Activated T-cell treated with anti-CD3 and anti-CD28 coated beads for 24 hours (primary cell): Measurements from ENCODE around the gene SOBP.
"Not testable (repeated sequence)": the region's sequence is repeated elsewhere in the genome, so short reads cannot be mapped to it uniquely, and the experiment has no call there.

Source experiments
- DNase-seq: peaks from one replicate; pipeline ENCODE4 v3.0.0-alpha.2; 2020; ENCODE audit warnings: low read depth

SOBP gene, protein sequence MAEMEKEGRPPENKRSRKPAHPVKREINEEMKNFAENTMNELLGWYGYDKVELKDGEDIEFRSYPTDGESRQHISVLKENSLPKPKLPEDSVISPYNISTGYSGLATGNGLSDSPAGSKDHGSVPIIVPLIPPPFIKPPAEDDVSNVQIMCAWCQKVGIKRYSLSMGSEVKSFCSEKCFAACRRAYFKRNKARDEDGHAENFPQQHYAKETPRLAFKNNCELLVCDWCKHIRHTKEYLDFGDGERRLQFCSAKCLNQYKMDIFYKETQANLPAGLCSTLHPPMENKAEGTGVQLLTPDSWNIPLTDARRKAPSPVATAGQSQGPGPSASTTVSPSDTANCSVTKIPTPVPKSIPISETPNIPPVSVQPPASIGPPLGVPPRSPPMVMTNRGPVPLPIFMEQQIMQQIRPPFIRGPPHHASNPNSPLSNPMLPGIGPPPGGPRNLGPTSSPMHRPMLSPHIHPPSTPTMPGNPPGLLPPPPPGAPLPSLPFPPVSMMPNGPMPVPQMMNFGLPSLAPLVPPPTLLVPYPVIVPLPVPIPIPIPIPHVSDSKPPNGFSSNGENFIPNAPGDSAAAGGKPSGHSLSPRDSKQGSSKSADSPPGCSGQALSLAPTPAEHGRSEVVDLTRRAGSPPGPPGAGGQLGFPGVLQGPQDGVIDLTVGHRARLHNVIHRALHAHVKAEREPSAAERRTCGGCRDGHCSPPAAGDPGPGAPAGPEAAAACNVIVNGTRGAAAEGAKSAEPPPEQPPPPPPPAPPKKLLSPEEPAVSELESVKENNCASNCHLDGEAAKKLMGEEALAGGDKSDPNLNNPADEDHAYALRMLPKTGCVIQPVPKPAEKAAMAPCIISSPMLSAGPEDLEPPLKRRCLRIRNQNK

DNA sequence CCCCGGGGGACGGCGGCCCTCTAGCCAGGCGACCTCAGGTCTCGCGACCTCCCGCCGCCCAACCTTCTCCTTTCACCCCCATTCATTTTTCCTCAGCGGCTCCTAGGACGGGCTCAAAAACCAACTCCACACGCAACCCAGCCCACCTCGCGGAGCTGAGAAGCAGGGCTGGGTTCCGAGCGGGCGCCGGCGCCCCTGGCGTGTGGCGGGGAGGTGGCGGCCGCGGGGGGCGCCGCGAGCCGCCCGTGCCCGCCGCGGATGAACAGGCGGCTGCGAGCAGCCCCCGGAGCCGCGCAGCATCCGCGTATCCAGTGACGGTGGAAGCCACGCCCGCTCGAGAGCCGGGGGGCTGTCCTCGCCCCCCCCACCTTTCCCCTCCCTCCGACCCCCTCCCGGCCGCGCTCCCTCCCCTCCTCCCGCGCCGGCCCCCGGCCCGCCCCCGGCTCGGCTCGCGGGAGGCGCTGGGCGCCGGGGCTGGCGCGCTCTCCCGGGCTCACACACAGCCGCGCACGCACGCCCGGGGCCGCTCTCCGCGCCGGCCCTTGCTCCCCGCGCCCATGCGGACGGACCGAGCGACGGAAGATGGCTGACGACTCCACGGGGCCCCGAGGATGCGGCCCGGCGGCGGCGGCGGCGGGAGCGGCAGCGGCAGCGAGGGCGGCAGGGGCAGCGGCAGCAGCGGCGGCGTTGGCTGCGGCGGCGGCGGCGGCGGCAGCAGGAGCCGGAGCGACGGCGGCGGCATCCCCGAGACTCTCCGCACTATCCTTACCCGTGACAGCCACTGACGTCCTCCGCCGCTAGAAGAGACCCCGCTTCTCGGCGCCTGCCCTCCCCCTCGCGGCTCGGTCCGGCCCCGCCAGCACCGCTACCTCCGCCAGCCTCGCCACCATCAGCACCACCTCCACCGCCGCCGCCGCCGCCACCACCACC, at the start of gene SOBP:
Gene SOBP (plus strand): TSS at position 482 of the 930 bp plus-strand sequence. CDS start 500 bp downstream, outside the sequence.
- no peak for DNase-seq

DNA sequence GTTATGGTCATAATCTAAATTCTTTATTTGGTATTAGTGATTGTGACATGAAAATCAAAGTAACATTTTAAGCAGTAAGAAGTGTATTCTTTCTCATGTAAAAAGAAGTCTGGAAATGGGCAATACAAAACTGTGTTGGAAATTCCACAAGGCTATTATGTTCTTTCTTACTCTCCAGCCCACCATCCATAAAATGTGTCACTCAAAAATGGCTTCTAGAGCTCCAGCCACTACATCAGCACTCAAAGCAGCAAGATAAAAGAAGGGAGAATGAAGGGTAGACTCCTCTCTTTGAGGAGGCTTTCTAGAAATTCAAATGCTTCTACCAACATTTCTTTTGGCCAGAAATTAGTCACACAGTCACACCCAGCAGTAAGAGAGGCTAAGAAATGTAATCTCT, 49.0 kb upstream of the SOBP start:
- DNase-seq: no peak

DNA sequence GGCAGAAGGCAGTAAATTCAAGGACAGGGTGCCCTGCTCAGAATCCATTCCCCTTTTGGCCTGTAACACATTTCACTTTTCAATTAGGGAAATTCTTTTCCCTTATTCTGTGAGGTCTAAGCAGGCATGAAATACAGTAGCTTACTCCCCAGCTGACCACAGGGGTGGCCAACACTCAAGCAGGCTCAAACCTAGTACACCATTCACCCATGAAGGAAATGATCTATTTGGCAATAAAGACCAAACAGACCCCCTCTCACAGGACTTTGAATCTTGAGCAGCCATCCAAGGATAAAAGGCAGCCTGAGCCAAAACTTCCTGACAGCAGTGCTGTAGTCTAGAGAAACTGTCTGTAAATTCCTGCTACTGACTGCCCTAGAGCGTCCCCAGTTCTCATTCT, 48.2 kb upstream of the SOBP start:
- no peak for DNase-seq

DNA sequence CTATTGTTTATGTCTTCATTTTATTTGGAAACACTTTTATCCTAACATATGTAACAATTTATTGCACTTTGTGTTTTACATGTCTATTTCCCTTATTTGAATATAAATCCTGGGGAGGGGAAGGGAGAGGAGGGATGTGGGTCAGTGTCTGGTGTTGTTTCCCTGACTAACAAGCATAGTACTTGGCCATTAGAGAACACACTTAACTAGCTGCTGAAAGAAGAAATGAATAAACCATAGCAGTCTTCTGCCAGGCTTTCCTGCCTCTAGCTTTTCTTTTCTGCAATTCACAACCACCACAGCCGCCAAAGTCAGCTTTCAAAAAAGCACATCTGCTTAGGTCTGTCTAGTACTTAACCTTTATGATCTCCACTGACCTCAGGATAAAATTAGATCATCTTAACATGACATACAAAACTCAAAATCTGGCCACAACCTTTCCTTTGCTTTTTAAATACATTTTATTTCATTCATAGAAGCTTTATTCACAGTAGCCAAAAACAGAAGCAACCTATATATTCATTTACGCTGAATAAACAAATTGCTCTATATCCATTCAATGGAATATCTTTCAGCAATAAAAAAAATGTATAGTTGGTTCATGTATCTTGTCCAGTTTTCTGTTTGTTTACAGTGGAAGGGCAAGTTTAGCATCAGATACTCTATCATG, 46.8 kb upstream of the SOBP start:
- DNase-seq: no peak

DNA sequence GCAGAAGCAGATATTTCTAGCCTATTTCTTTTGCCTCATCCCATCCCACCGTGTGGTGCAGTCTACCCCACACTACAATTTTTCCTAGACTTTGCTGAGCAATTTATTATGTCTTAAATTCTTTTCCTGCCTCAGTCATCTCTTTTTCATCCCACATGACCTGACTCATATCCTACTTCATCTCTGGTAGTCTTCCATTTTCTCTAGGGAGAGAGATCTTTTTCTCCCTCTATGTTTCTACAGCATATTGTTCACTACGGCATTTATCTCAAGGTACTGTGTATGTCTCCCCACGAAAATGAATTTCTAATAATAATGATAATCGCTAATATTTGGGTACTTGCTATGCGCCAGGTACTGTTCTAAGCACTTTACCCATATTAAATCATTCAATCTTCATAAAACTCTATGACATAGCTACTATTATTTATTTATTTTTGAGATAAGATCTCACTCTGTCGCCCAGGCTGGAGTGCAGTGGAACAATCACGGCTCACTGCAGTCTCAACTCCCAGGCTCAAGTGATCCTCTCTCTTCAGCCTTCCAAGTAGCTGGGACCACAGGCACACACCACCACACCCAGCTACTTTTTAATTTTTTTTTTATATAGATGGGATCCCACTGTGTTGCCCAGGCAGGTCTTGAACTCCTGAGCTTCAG, 46.2 kb upstream of the SOBP start:
- no peak for DNase-seq

DNA sequence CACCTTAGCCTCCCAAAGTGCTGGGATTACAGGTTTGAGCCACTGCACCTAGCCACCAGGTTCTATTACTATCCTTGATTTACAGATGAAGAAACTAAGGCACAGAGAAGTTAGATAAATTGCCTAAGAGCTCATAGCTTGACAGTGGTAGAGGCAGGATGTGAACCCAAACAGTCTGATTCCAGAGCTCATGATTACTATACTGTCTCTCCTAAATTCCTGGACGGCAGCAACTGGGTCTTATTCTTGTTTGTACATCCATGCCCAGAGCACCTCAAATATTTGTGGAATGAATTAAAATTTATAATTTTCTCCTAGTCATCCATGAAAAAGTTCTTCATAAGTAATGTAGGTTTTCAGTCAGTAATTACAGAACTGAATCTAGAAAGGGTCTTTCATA, 45.6 kb upstream of the SOBP start:
- no peak for DNase-seq

DNA sequence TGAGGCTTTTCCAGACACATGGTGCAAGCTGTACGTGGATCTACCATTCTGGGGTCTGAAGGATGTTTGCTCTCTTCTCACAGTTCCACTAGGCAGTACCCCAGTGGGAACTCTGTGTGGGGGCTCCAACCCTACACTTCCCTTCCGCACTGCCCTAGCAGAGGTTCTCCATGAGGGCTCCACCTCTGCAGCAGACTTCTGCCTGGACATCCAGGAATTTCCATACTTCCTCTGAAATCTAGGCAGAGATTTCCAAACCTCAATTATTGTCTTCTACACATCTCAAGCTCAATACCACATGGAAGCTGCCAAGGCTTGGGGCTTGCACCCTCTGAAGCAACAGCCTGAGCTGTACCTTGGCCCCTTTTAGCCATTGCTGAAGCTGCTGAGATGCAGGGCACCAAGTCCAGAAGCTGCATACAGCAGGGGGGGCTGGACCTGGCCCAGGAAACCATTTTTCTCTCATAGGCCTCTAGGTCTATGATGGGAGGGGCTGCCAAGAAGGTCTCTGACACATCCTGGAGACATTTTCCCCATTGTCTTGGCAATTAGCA, 42.2 kb upstream of the SOBP start:
- no peak for DNase-seq

DNA sequence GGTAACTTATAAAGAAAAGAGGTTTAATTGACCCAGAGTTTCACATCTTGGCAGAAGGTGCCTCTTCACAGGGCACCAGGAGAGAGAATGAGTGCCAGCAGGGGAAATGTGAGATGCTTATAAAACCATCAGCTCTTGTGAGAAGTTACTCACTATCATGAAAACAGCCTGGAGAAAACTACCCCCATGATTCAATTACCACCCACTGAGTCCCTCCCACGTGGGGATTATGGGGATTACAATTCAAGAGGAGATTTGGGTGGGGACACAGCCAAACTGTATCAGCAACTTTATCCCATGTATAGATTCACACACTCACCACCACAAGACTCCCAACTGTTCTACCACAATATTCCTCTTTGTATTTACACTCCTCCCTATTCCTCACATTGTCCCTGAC, 41.1 kb upstream of the SOBP start:
- DNase-seq: no peak

DNA sequence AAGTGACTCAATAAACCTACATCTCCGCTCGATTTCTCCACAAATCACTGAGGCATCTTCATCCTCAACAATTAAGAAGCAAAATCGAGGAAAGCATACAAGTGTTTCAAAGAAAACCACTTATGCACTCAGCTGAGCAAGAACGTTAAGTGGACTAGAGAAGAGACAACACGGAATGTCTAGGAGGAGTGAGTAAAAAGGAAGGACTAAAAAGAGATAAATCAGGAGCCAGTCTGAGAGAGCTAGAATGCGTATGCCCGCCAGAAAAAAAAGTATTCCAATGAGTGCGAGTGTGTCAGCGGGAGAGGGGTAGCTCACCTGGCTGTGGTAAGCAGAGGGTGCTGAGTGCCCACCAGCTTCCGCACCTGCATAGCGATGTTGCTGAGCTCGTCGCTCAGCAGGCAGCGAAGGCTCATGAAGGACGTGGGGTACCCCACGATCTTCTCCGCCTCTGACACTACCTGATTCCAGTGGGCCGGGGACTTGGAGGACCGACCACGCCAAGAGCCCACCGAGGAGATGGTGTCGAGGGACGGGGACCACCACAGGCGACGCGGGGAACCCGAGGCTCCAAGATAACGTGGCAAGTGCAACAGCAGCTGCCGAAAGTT, 31.1 kb upstream of the SOBP start:
- peak; percentile 6 for DNase-seq

DNA sequence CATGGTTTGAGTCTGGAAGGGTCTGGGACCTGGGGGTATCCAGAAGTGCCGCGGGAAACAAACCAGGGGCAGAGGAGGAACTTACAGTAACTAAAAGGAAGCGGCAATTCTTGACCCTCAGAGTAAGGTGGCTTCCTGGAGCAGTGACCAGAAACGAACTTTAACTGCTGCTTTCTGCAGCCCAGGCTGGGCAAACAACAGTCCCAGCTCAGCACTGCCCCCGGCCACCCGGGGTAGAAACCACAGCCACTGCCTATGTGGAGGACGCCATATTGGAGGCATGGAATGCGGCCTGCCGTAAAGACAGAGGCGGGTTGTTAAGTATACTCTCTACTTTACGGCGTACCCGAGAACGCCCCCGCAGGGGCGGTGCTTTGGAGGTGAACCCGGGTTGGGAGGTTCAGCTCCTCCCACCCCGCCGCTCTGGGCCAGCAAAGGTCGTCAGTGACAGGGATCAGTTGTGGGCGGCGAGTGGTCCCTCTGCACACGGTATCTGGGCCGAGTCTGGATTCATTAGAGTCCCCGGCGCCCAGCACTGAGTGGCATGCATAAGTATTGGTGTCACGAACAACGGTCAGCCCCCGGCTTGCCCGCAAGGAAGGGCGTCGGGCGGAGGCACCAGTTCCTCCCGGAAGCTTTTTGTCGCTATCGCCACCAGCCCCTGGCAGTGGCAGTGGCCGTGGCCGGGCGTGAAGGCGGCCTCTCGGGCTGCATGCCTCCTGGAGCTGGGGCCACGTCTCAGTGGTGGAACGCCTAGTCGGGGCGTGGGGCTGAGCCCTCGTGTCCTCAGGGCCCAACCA, 30.4 kb upstream of the SOBP start, which contains the start of gene PDSS2:
Gene PDSS2 (minus strand): TSS at position 282 of the 800 bp plus-strand sequence. CDS start 279 bp downstream, at position 3.
- peak; percentile 97 for DNase-seq

DNA sequence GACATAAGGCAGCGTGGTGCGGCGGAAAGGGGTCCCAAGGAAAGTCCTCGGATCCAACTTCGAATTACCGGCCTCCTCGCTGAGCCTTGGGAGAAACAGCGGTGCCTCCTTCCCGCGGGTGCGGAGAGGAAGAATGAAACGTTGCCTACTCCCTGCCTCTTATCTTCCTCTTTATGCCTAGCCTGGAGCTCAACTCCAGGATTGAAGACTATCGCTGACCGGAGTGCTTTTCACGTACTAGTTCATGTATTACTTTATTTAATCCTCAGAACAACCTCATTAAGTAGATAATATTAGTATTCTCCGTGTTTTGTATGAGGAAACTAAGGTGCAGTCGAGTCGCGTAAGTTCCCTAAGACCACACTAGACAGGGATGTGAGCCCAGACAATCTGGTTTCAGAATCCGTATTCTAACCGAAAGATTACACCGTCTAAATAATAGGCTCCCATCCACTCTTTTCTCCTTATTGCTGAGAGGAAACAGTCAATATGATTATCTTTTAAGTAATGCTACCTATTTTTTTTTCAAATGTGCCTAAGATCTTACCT, 29.8 kb upstream of the SOBP start:
- DNase-seq: no peak

DNA sequence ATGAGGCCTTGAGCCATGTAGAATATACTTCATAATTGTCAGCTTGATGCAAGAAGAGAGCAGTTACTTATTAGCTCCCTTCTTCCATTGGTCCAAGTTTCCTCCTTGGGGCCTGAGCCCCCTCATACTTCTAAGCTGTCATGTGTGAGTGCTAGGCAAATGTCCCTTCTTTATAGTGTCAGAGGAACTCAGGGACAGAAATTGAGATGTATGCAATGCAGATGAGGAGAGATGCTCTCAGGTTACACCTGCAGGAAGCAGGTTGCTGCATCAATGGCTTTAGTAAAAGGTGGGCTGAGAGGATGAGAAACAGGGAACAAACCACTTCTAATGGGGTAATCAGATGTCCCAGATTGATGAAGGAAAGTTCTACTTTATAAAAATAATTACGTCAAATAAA, 23.9 kb upstream of the SOBP start:
- DNase-seq: no peak

DNA sequence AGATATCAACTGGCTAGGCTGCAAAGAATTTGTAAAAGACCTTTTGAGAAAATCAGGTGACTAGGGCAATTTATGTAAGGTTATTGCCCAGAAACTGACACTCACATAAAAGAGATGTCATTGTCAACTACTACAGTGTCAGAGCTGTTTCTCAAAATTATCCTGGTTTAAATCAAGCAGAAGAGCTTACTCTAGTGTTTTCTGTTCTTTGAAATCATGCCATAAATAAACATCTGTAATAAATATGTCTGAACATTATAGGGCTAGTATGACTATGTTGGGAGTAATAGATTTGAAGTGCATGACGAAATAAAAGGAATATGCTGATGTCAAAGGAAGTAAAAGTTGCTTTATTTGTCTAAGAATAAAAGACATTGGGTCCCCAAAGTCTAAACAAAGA, 19.6 kb upstream of the SOBP start:
- DNase-seq: no peak

DNA sequence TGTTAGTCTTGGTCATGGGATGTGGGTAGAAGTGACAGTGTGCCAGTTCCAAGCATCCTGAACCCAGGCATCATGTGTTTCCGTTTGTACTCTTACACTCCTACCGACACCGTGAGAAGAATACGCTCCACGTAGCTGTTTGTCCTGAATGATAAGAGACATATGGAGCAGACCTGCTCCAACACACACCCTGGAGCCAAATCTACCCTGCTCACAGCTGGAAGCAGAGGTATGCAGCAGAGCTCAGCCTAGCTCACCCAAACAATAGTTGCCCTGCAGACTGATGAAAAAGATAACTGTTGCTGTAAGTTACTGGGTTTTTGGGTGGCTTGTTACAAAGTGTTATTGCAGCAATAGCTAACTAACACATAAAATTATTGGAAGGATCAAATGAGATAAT, 16.3 kb upstream of the SOBP start:
- DNase-seq: no peak

DNA sequence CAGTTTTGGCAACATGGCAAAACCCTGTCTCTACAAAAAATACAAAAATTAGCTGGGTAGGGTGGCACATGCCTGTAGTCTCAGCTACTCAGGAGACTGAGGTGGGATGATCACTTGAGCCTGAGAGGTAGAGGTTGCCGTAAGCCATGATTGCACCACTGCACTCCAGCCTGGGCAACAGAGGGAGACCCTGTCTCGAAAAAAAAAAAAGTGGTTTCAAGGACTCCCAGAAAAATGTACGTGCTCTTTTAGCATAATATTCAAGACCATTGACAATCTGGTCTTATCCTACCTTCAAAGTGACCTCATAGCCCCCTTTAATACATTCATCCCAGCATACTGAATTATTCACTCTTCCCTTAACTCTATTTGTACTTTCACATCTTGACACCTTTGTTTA, 14.6 kb upstream of the SOBP start:
- DNase-seq: not testable (repeated sequence)

DNA sequence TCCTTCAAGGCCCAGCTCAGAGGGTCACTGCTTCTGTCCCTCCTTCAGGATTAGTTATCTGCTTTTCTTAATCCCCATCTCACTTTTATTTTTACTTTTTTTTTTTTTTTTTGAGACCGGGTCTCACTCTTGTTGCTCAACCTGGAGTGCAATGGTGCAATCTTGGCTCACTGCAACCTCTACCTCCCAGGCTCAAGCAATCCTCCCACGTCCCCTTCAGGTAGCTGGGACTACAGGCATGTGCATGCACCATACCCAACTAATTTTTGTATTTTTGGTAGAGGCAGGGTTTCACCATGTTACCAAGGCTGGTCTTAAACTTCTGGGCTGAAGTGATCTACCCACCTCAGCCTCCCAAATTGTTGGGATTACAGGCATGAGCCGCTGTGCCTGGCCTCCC, 14.1 kb upstream of the SOBP start:
- not testable (repeated sequence) for DNase-seq

DNA sequence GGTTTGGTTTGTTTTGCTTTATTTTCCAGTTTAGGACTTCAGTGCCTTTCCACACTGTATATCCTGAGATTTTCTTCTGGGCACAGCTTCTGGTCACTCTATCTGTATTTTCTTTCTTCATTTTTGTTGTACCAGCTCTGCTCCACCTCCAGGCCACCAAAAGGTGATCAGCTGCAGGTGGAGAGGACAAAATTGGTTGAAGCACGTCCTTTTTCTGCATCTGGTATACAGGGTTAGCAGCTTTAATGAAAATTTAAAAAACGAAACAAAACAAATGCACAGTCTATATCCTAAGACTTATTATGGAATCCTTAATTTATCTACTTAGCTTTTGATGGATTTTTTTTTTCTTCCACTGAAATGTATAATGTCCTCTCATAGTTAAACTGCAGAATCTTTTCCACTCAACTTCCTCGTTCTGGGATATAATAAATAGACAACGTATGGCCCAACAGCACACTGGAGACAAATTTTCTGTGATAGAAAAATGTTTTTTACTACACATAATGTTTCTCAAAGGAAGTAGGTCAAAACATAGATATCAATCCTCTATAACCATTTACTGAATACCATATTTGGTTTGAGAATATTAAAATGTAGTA, 10.7 kb upstream of the SOBP start:
- DNase-seq: no peak

DNA sequence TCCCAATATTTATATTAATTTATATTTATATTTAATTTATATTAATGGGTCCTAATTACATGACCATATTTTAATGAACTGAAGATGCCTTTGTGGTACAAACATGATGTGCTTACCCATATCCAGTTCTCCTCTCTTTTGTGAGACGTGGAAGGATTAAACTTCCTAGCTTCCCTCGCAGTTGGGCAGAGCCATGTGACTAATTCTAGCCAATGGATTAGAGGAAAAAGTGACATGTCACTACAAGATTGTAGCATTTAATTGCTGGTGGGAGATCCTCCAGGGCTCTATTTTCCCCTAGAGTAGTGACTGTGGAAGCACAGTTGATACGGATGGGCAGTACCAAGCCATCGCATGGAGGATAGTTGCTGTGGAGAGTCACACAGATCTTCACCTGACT, 4.8 kb upstream of the SOBP start:
- no peak for DNase-seq
